Panc1 (cell line): Measurements from ENCODE around the gene PTTG1IP.

Experiments
- POLR2AphosphoS5 ChIP-seq: IDR thresholded peaks from 2 replicates; pipeline ENCODE4 v1.6.1; 2012; ENCODE audit warnings: mild to moderate bottlenecking, low read depth, low read length, moderate library complexity
- TF ChIP-seq, protein P1 (sequence below): fragments of 450-650 bp; IDR thresholded peaks from 2 replicates; pipeline ENCODE4 v1.5.1; 2017; ENCODE audit warnings: mild to moderate bottlenecking
- TF ChIP-seq, protein P2 (sequence below), 2 experiments: IDR thresholded peaks; 2 replicates each; pipeline ENCODE4 v1.6.1; 2011 to 2012; ENCODE audit warnings: low read depth in 2 of 2, control low read depth in 1 of 2, low read length in 1 of 2, mild to moderate bottlenecking in 1 of 2, moderate library complexity in 1 of 2; ENCODE audit not compliant: insufficient read depth in 1 of 2

GRCh38 chr21:44848821-44849521 lies 24.5 kb downstream of the PTTG1IP start:
- TF ChIP-seq, protein P1, sequence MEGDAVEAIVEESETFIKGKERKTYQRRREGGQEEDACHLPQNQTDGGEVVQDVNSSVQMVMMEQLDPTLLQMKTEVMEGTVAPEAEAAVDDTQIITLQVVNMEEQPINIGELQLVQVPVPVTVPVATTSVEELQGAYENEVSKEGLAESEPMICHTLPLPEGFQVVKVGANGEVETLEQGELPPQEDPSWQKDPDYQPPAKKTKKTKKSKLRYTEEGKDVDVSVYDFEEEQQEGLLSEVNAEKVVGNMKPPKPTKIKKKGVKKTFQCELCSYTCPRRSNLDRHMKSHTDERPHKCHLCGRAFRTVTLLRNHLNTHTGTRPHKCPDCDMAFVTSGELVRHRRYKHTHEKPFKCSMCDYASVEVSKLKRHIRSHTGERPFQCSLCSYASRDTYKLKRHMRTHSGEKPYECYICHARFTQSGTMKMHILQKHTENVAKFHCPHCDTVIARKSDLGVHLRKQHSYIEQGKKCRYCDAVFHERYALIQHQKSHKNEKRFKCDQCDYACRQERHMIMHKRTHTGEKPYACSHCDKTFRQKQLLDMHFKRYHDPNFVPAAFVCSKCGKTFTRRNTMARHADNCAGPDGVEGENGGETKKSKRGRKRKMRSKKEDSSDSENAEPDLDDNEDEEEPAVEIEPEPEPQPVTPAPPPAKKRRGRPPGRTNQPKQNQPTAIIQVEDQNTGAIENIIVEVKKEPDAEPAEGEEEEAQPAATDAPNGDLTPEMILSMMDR, result no peak
- TF ChIP-seq POLR2AphosphoS5, result no peak
- TF ChIP-seq, protein P2, sequence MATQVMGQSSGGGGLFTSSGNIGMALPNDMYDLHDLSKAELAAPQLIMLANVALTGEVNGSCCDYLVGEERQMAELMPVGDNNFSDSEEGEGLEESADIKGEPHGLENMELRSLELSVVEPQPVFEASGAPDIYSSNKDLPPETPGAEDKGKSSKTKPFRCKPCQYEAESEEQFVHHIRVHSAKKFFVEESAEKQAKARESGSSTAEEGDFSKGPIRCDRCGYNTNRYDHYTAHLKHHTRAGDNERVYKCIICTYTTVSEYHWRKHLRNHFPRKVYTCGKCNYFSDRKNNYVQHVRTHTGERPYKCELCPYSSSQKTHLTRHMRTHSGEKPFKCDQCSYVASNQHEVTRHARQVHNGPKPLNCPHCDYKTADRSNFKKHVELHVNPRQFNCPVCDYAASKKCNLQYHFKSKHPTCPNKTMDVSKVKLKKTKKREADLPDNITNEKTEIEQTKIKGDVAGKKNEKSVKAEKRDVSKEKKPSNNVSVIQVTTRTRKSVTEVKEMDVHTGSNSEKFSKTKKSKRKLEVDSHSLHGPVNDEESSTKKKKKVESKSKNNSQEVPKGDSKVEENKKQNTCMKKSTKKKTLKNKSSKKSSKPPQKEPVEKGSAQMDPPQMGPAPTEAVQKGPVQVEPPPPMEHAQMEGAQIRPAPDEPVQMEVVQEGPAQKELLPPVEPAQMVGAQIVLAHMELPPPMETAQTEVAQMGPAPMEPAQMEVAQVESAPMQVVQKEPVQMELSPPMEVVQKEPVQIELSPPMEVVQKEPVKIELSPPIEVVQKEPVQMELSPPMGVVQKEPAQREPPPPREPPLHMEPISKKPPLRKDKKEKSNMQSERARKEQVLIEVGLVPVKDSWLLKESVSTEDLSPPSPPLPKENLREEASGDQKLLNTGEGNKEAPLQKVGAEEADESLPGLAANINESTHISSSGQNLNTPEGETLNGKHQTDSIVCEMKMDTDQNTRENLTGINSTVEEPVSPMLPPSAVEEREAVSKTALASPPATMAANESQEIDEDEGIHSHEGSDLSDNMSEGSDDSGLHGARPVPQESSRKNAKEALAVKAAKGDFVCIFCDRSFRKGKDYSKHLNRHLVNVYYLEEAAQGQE (IDR thresholded peaks at IDR 0.05; ENCODE audit: insufficient read depth in 1 of 2, low read depth in 2 of 2, low read length in 1 of 2), result no peak
